Measurements from ENCODE around the gene GPR180.
A peak's percentile ranks its signal among the peaks of the same experiment; 100 is the strongest.
"Not testable (repeated sequence)": the region's sequence is repeated elsewhere in the genome, so short reads cannot be mapped to it uniquely, and the experiment has no call there.

Gene GPR180

GRCh38 chr13:94623316-94623715 lies 21.7 kb downstream of the GPR180 start:
- no peak for DNase-seq (ENCODE audit: extremely low read depth, low read depth)
- no peak for TF ChIP-seq CTCF (IDR thresholded peaks at IDR 0.05; ENCODE audit: low read depth, low read length)

- no peak for TF ChIP-seq CTCF (IDR thresholded peaks at IDR 0.05; ENCODE audit: low read depth, low read length)
Measured at GRCh38 chr13:94630858-94631257, 29.2 kb downstream of the GPR180 start.

GRCh38 chr13:94632226-94632980 lies 30.7 kb downstream of the GPR180 start:
- no peak for TF ChIP-seq CTCF (IDR thresholded peaks at IDR 0.05; ENCODE audit: low read depth, low read length)
- no peak for DNase-seq (ENCODE audit: extremely low read depth, low read depth)

More at GRCh38 chr13:94630858-94631257, 29.2 kb downstream of the GPR180 start:
- no peak for DNase-seq (ENCODE audit: extremely low read depth, low read depth)

- DNase-seq (ENCODE audit: extremely low read depth, low read depth): not testable (repeated sequence)
Measured at GRCh38 chr13:94636096-94636495, 34.4 kb downstream of the GPR180 start.

- TF ChIP-seq CTCF (IDR thresholded peaks at IDR 0.05; ENCODE audit: low read depth, low read length): no peak
- no peak for DNase-seq (ENCODE audit: extremely low read depth, low read depth)
Measured at GRCh38 chr13:94636942-94637578, 35.4 kb downstream of the GPR180 start.

GRCh38 chr13:94637677-94638076 lies 36.0 kb downstream of the GPR180 start:
- not testable (repeated sequence) for DNase-seq (ENCODE audit: extremely low read depth, low read depth)

GRCh38 chr13:94640721-94641120 lies 39.1 kb downstream of the GPR180 start:
- TF ChIP-seq CTCF (IDR thresholded peaks at IDR 0.05; ENCODE audit: low read depth, low read length): no peak
- no peak for DNase-seq (ENCODE audit: extremely low read depth, low read depth)

- peak; percentile 62 for DNase-seq (ENCODE audit: extremely low read depth, low read depth)
Measured at GRCh38 chr13:94641409-94641941, 39.8 kb downstream of the GPR180 start.

More at GRCh38 chr13:94641409-94641941, 39.8 kb downstream of the GPR180 start:
- TF ChIP-seq CTCF (IDR thresholded peaks at IDR 0.05; ENCODE audit: low read depth, low read length): no peak

Data from AG09319 (cell line).